HCT116 (cell line): Measurements from ENCODE around the gene HOXA1. TPM values are rescaled to one million over a fixed set of nuclear protein-coding genes. Genes with fewer than 3 reads are reported as not detected.

Experiments used
- ATAC-seq: fragments of 200-7000 bp; cut with Tn5 transposase; 2 replicates; pipeline ENCODE4 v1.9.1; 2020; ENCODE audit warnings: mild to moderate bottlenecking, moderate library complexity
- BruUV-seq: library from RNA; stranded (reverse); fragments of 400-500 nt; replicated peaks from 2 replicates; lab custom pipeline; 2021; lab: Mats Ljungman, UMichigan
- CTCF ChIA-PET: fragments of 300-600 bp; sonication (Branson Sonifier 250); formaldehyde crosslinking; loops from one replicate; lab custom pipeline; 2021; ENCODE audit warnings: antibody characterized with exemption; lab: Charles Lee
- POLR2A ChIA-PET: fragments of 300-600, 350-600 bp; sonication (Branson Sonifier 250); formaldehyde crosslinking; loops from one replicate; lab custom pipeline; 2021; ENCODE audit warnings: antibody characterized with exemption; lab: Charles Lee
- RAD21 ChIA-PET, 2 experiments: fragments of 300-600 bp; sonication (Branson Sonifier 250); formaldehyde crosslinking; loops; one replicate each; lab custom pipeline; 2023; ENCODE audit warnings: low total read pairs in 2 of 2; ENCODE audit not compliant: uncharacterized antibody in 2 of 2, unreplicated experiment in 2 of 2, low non-redundant PET in 1 of 2; lab: Charles Lee
- DNase-seq: peaks from one replicate; pipeline ENCODE4 v3.0.0-alpha.2; 2010; ENCODE audit warnings: low read depth, low spot score
- H2AFZ ChIP-seq: fragments of 200-600 bp; shearing (Covaris generic), sonication (generic); 2 replicates; pipeline ENCODE4 v1.6.1; 2017; ENCODE audit warnings: low read depth, mixed run types, mixed read lengths, antibody characterized with exemption, low read length; ENCODE audit not compliant: poor library complexity, severe bottlenecking
- H3K27ac ChIP-seq: 2 replicates; pipeline ENCODE4 v1.5.1; 2012; ENCODE audit warnings: low read depth, low read length
- H3K27me3 ChIP-seq: fragments of 200-600 bp; sonication (generic); 2 replicates; pipeline ENCODE4 v1.6.1; 2016; ENCODE audit warnings: mixed run types, low read length, mixed read lengths; ENCODE audit not compliant: insufficient read depth
- H3K36me3 ChIP-seq, 2 experiments: fragments of 200-500 bp in 1 of 2; fragments of 200-600 bp in 1 of 2; sonication (Bioruptor generic) in 1 of 2; sonication (generic) in 1 of 2; 2 replicates each; pipeline versions ENCODE4 v1.5.1 to v1.6.1; 2014 to 2016; ENCODE audit warnings: low read length in 2 of 2, inconsistent platforms in 1 of 2, mixed read lengths in 1 of 2, mixed run types in 1 of 2; ENCODE audit not compliant: insufficient read depth in 2 of 2, control insufficient read depth in 1 of 2
- H3K4me1 ChIP-seq, 2 experiments: fragments of 200-600 bp in 1 of 2; sonication (generic) in 1 of 2; 2 replicates each; pipeline versions ENCODE4 v1.5.1 to v1.6.1; 2012 to 2017; ENCODE audit warnings: low read length in 2 of 2, inconsistent platforms in 1 of 2, mild to moderate bottlenecking in 1 of 2, mixed read lengths in 1 of 2, mixed run types in 1 of 2, moderate library complexity in 1 of 2; ENCODE audit not compliant: insufficient read depth in 2 of 2, control insufficient read depth in 1 of 2
- H3K4me2 ChIP-seq: fragments of 200-600 bp; sonication (generic); 2 replicates; pipeline ENCODE4 v1.6.1; 2017; ENCODE audit warnings: mixed run types, low read length, mixed read lengths
- H3K4me3 ChIP-seq, 2 experiments: fragments of 200-600 bp in 1 of 2; sonication (generic) in 1 of 2; replicated peaks in 1 of 2; 2 replicates each; pipeline ENCODE4 v1.5.1; 2011 to 2016; ENCODE audit warnings: low read length in 2 of 2, control low read depth in 1 of 2, low read depth in 1 of 2, mild to moderate bottlenecking in 1 of 2, mixed read lengths in 1 of 2, mixed run types in 1 of 2
- H3K79me2 ChIP-seq: fragments of 200-600 bp; sonication (generic); 2 replicates; pipeline ENCODE4 v1.6.1; 2017; ENCODE audit warnings: mild to moderate bottlenecking, mixed run types, low read length, moderate library complexity, mixed read lengths; ENCODE audit not compliant: insufficient read depth
- H3K9ac ChIP-seq: fragments of 200-600 bp; sonication (generic); 2 replicates; pipeline ENCODE4 v1.6.1; 2016; ENCODE audit warnings: low read length, mixed read lengths
- H3K9me2 ChIP-seq: fragments of 200-600 bp; sonication (generic), shearing (Covaris generic); 2 replicates; pipeline ENCODE4 v1.6.1; 2017; ENCODE audit warnings: mixed run types, mild to moderate bottlenecking, moderate library complexity; ENCODE audit not compliant: insufficient read depth
- H3K9me3 ChIP-seq, 2 experiments: fragments of 200-500 bp in 1 of 2; fragments of 200-600 bp in 1 of 2; sonication (Bioruptor generic) in 1 of 2; sonication (generic) in 1 of 2; 2 replicates each; pipeline ENCODE4 v1.6.1; 2014 to 2017; ENCODE audit warnings: low read length in 2 of 2, mixed read lengths in 2 of 2, inconsistent platforms in 1 of 2, low read depth in 1 of 2, mild to moderate bottlenecking in 1 of 2, mixed run types in 1 of 2, moderate library complexity in 1 of 2; ENCODE audit not compliant: control insufficient read depth in 1 of 2, insufficient read depth in 1 of 2
- H4K20me1 ChIP-seq: fragments of 200-600 bp; sonication (generic), shearing (Covaris generic); 2 replicates; pipeline ENCODE4 v1.6.1; 2017; ENCODE audit warnings: mixed run types, mild to moderate bottlenecking, moderate library complexity; ENCODE audit not compliant: insufficient read depth
- EZH2 ChIP-seq: fragments of 200-600 bp; sonication (generic); IDR thresholded peaks from 2 replicates; pipeline ENCODE4 v1.6.1; 2017; ENCODE audit warnings: antibody characterized with exemption, mixed run types
- EZH2phosphoT487 ChIP-seq: fragments of 200-600 bp; IDR thresholded peaks from 2 replicates; pipeline ENCODE4 v1.6.1; 2018; ENCODE audit warnings: antibody characterized with exemption, borderline replicate concordance
- FOSL1 ChIP-seq: IDR thresholded peaks from 2 replicates; pipeline ENCODE4 v1.6.1; 2012; ENCODE audit warnings: low read depth
- SP1 ChIP-seq: IDR thresholded peaks from 2 replicates; pipeline ENCODE4 v1.6.1; 2012; ENCODE audit warnings: low read depth
- YY1 ChIP-seq: IDR thresholded peaks from 2 replicates; pipeline ENCODE4 v1.6.1; 2011; ENCODE audit warnings: low read length, low read depth, moderate library complexity, mild to moderate bottlenecking; ENCODE audit not compliant: insufficient replicate concordance; ENCODE audit errors: extremely low read depth
- intact Hi-C: fragments of 100-400 bp; cut with micrococcal nuclease; formaldehyde crosslinking; loops from 2 replicates; pipeline ENCODE4 v1.10.0; 2022
- total RNA-seq: library from RNA; stranded (reverse); gene quantifications from one replicate; pipeline ENCODE4 v1.2.1, GENCODE V29; 2021; ENCODE audit not compliant: unreplicated experiment
- TF ChIP-seq, protein P1 (sequence below): IDR thresholded peaks from 2 replicates; pipeline ENCODE4 v1.6.1; 2012

The HOXA1 gene
- total RNA-seq, 1 experiment from 2014 or later: 2.8 TPM

DNA sequence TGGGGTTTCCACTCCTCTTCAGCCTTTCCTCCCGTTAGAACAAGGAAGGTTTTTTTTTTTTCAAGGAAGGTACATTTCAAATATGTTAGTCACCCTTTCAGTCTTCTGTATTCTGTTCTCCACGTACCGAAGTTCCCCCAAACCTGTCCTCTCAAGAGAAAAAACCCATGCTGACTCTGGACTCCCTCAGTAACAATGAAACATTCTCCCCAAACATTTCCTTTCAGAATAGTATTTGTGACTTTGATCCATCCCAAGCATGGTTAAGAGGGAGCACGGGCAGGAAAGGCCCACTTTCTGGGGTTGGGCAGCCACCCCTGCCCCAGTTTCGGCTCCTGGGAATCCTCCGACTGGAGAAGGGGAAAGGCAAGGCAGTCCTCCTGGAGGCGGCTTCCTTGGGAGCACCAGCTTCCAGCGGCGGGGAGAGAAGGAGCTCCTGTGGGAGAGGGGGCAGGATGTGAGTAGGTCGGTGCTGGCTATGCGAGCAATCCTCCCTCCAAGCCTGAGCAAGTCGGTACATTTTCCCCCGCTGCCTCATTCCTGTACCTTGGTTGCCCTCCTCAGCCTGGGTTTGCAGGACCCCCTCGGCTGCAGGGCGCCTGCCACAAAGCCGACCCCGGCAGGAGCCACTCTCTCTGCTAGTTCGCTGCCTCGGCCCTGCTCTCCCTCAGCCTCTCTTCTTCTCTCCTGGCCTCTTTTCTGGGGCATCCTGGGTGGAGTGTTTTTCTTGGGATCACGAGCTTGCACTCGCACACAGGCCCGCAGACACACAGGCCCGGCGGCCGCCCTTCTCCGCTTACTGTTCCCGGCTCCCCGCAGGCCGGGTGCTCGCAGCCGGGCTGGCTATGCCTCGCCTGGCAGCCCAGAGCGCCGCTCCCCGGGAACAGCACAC lies 2.1 kb upstream of the HOXA1 start:
- peaks cover 10 to 19% of the 10 kb centered on the region in 2 experiments; a peak in 3 of 4 replicates for H3K4me1 ChIP-seq
- CTCF ChIA-PET: no interaction called here
- RAD21 ChIA-PET: no interaction called here
- no peaks in the 10 kb centered on the region for H3K9me2 ChIP-seq
- DNase-seq (no peak), ATAC-seq (no peak)
- peak overlapping the region; percentile 79 for H3K4me2 ChIP-seq
- no peaks in the 10 kb centered on the region for H3K36me3 ChIP-seq
- peak overlapping the region; percentile 76 for H3K9ac ChIP-seq
- H3K27ac ChIP-seq: no peak overlapping the region
- TF ChIP-seq YY1 (no peak), FOSL1 (no peak), EZH2 (no peak), EZH2phosphoT487 (no peak), SP1 (no peak)
- TF ChIP-seq, protein P1, sequence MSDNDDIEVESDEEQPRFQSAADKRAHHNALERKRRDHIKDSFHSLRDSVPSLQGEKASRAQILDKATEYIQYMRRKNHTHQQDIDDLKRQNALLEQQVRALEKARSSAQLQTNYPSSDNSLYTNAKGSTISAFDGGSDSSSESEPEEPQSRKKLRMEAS: no peak
- no peaks in the 10 kb centered on the region for H3K27me3 ChIP-seq
- peak overlapping the region; percentile 74 to 86 for H3K4me3 ChIP-seq
- no TSS peak for BruUV-seq
- no peaks in the 10 kb centered on the region for H4K20me1 ChIP-seq
- intact Hi-C loops: no loop called here
- H3K9me3 ChIP-seq: no peaks in the 10 kb centered on the region
- H2AFZ ChIP-seq: no peak overlapping the region
- POLR2A ChIA-PET: interaction anchor here (1.4 to 1.6 kb wide), 2 partner anchors 14 to 16 kb away, joined by 3 to 6 read pairs; no protein-coding TSS in a partner anchor
- peaks cover 25% of the 10 kb centered on the region for H3K79me2 ChIP-seq
